ENCODE measurements around the gene C2orf76. TPM values are rescaled to one million over a fixed set of nuclear protein-coding genes. Genes with fewer than 3 reads are reported as not detected.

The C2orf76 gene
- polyA plus RNA-seq, 1 of the 3 experiments (the other 2 are of a cell fraction) = 6.0 TPM

DNA sequence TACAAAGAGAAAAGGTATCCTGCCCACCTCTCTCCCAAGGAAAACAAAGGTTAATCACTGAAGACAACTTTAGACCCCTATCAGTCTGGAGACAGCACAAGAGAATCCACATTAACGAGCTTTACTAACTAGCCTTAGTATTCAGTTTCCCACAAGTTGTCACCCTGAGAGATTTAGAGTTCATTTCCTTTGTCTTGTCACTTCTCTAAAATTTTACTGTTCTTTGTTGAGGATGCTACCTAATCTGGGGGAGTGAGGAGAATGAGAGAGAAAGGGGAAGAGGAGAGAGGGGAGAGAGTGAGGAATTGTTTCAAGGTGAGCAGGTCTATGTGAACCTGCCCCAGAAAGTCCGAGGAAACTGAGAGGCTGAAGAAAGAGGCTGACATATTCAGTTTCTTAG, 28.4 kb downstream of the C2orf76 start:
- POLR2A ChIA-PET = no interaction called here
- DNase-seq = no peak
- Histone ChIP-seq H3K36me3 (replicated peaks in 1 of 2; ENCODE audit: control insufficient read depth in 1 of 2, insufficient read depth in 2 of 2, low read length in 1 of 2) (no peaks in the 10 kb centered on the region), H2AFZ (ENCODE audit: low read depth) (no peak overlapping the region), H3K4me1 (ENCODE audit: control insufficient read depth in 1 of 2, insufficient read depth in 2 of 2, low read depth in 1 of 2, low read length in 1 of 2) (peaks cover 0 to 6% of the 10 kb centered on the region in 2 experiments; a peak in 1 of 4 replicates), H3K9me2 (no peaks in the 10 kb centered on the region), H3F3A (replicated peaks; ENCODE audit: insufficient read depth) (no peaks in the 10 kb centered on the region), H3K4me2 (no peak overlapping the region), H3K27ac (ENCODE audit: low read depth in 2 of 2, low read length in 1 of 2) (no peak overlapping the region), H3K4me3 (ENCODE audit: low read depth in 2 of 2, low read length in 1 of 2) (no peak overlapping the region), H3K9me3 (no peaks in the 10 kb centered on the region), H3K9ac (no peak overlapping the region), H4K20me1 (ENCODE audit: insufficient read depth) (no peaks in the 10 kb centered on the region), H3K27me3 (ENCODE audit: insufficient read depth) (no peaks in the 10 kb centered on the region), H3K79me2 (ENCODE audit: insufficient read depth) (no peaks in the 10 kb centered on the region)
- CTCF ChIA-PET = no interaction called here
- WGBS (ENCODE audit: low lambda C conversion rate) = 84% methylated on average over 2 of the region's 2 CpGs
- TF ChIP-seq, protein P1, sequence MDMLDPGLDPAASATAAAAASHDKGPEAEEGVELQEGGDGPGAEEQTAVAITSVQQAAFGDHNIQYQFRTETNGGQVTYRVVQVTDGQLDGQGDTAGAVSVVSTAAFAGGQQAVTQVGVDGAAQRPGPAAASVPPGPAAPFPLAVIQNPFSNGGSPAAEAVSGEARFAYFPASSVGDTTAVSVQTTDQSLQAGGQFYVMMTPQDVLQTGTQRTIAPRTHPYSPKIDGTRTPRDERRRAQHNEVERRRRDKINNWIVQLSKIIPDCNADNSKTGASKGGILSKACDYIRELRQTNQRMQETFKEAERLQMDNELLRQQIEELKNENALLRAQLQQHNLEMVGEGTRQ (IDR thresholded peaks at IDR 0.05; ENCODE audit: borderline replicate concordance, low read depth, low read length) = no peak
- TF ChIP-seq SIN3A (IDR thresholded peaks at IDR 0.05; ENCODE audit: borderline replicate concordance, low read depth, low read length) = no peak
- TF ChIP-seq, protein P2, sequence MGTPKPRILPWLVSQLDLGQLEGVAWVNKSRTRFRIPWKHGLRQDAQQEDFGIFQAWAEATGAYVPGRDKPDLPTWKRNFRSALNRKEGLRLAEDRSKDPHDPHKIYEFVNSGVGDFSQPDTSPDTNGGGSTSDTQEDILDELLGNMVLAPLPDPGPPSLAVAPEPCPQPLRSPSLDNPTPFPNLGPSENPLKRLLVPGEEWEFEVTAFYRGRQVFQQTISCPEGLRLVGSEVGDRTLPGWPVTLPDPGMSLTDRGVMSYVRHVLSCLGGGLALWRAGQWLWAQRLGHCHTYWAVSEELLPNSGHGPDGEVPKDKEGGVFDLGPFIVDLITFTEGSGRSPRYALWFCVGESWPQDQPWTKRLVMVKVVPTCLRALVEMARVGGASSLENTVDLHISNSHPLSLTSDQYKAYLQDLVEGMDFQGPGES (IDR thresholded peaks at IDR 0.05; ENCODE audit: low read depth, low read length) = no peak
- TF ChIP-seq ELF1 (IDR thresholded peaks at IDR 0.05) = no peak
- TF ChIP-seq FOXM1 (IDR thresholded peaks at IDR 0.05; ENCODE audit: low read depth) = no peak
- TF ChIP-seq NFIC (IDR thresholded peaks at IDR 0.05; ENCODE audit: borderline replicate concordance) = no peak
- TF ChIP-seq TAF1 (IDR thresholded peaks at IDR 0.05; ENCODE audit: borderline replicate concordance, low read depth, low read length) = no peak
- TF ChIP-seq, protein P3, sequence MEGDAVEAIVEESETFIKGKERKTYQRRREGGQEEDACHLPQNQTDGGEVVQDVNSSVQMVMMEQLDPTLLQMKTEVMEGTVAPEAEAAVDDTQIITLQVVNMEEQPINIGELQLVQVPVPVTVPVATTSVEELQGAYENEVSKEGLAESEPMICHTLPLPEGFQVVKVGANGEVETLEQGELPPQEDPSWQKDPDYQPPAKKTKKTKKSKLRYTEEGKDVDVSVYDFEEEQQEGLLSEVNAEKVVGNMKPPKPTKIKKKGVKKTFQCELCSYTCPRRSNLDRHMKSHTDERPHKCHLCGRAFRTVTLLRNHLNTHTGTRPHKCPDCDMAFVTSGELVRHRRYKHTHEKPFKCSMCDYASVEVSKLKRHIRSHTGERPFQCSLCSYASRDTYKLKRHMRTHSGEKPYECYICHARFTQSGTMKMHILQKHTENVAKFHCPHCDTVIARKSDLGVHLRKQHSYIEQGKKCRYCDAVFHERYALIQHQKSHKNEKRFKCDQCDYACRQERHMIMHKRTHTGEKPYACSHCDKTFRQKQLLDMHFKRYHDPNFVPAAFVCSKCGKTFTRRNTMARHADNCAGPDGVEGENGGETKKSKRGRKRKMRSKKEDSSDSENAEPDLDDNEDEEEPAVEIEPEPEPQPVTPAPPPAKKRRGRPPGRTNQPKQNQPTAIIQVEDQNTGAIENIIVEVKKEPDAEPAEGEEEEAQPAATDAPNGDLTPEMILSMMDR (IDR thresholded peaks at IDR 0.05) = no peak
- TF ChIP-seq, protein P4, sequence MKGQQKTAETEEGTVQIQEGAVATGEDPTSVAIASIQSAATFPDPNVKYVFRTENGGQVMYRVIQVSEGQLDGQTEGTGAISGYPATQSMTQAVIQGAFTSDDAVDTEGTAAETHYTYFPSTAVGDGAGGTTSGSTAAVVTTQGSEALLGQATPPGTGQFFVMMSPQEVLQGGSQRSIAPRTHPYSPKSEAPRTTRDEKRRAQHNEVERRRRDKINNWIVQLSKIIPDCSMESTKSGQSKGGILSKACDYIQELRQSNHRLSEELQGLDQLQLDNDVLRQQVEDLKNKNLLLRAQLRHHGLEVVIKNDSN (IDR thresholded peaks at IDR 0.05; ENCODE audit: borderline replicate concordance, low read depth) = no peak
- no peak for TF ChIP-seq EP300 (IDR thresholded peaks at IDR 0.05; ENCODE audit: borderline replicate concordance in 1 of 2, low read depth in 1 of 2, low read length in 1 of 2)
- no peak for TF ChIP-seq CHD2 (IDR thresholded peaks at IDR 0.05; ENCODE audit: low read length, partially characterized antibody)
- no peak for TF ChIP-seq TEAD4 (IDR thresholded peaks at IDR 0.05; ENCODE audit: borderline replicate concordance, insufficient read depth)
- TF ChIP-seq, protein P5, sequence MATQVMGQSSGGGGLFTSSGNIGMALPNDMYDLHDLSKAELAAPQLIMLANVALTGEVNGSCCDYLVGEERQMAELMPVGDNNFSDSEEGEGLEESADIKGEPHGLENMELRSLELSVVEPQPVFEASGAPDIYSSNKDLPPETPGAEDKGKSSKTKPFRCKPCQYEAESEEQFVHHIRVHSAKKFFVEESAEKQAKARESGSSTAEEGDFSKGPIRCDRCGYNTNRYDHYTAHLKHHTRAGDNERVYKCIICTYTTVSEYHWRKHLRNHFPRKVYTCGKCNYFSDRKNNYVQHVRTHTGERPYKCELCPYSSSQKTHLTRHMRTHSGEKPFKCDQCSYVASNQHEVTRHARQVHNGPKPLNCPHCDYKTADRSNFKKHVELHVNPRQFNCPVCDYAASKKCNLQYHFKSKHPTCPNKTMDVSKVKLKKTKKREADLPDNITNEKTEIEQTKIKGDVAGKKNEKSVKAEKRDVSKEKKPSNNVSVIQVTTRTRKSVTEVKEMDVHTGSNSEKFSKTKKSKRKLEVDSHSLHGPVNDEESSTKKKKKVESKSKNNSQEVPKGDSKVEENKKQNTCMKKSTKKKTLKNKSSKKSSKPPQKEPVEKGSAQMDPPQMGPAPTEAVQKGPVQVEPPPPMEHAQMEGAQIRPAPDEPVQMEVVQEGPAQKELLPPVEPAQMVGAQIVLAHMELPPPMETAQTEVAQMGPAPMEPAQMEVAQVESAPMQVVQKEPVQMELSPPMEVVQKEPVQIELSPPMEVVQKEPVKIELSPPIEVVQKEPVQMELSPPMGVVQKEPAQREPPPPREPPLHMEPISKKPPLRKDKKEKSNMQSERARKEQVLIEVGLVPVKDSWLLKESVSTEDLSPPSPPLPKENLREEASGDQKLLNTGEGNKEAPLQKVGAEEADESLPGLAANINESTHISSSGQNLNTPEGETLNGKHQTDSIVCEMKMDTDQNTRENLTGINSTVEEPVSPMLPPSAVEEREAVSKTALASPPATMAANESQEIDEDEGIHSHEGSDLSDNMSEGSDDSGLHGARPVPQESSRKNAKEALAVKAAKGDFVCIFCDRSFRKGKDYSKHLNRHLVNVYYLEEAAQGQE (IDR thresholded peaks at IDR 0.05; ENCODE audit: low read depth, low read length) = no peak
- TF ChIP-seq GABPA (IDR thresholded peaks at IDR 0.05; ENCODE audit: low read depth) = no peak
- no peak for TF ChIP-seq GATA2 (CRISPR knock-in tag; IDR thresholded peaks at IDR 0.05)
- TF ChIP-seq RCOR1 (IDR thresholded peaks at IDR 0.05; ENCODE audit: low read length) = no peak
- TF ChIP-seq, protein P6, sequence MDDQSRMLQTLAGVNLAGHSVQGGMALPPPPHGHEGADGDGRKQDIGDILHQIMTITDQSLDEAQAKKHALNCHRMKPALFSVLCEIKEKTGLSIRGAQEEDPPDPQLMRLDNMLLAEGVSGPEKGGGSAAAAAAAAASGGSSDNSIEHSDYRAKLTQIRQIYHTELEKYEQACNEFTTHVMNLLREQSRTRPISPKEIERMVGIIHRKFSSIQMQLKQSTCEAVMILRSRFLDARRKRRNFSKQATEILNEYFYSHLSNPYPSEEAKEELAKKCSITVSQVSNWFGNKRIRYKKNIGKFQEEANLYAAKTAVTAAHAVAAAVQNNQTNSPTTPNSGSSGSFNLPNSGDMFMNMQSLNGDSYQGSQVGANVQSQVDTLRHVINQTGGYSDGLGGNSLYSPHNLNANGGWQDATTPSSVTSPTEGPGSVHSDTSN (IDR thresholded peaks at IDR 0.05) = no peak
- TF ChIP-seq MEF2A (IDR thresholded peaks at IDR 0.05; ENCODE audit: borderline replicate concordance, low read depth) = no peak
